IPS-15b (cell line): ENCODE data around the gene VAC14.
"Not testable (repeated sequence)": the region's sequence is repeated elsewhere in the genome, so short reads cannot be mapped to it uniquely, and the experiment has no call there.

Experiments used
- H3K27me3 ChIP-seq: one replicate; pipeline ENCODE4 v1.6.1; 2013; ENCODE audit warnings: low read length; ENCODE audit not compliant: control insufficient read depth, insufficient read depth
- H3K36me3 ChIP-seq: one replicate; pipeline ENCODE4 v1.6.1; 2013; ENCODE audit warnings: low read length; ENCODE audit not compliant: control insufficient read depth, insufficient read depth
- H3K4me1 ChIP-seq: one replicate; pipeline ENCODE4 v1.6.1; 2013; ENCODE audit warnings: mild to moderate bottlenecking, low read length; ENCODE audit not compliant: control insufficient read depth, insufficient read depth
- H3K4me3 ChIP-seq: one replicate; pipeline ENCODE4 v1.5.1; 2013; ENCODE audit warnings: low read depth, low read length
- H3K9ac ChIP-seq: one replicate; pipeline ENCODE4 v1.6.1; 2013; ENCODE audit warnings: low read depth, mild to moderate bottlenecking, low read length
- H3K9me3 ChIP-seq: one replicate; pipeline ENCODE4 v1.6.1; 2013; ENCODE audit warnings: mild to moderate bottlenecking, low read length; ENCODE audit not compliant: control insufficient read depth, insufficient read depth

Gene VAC14

GRCh38 chr16:70644763-70645597, 156.0 kb downstream of the VAC14 start:
- no peak overlapping the region for H3K4me3 ChIP-seq
- no peaks in the 10 kb centered on the region for H3K27me3 ChIP-seq
- peaks cover 3% of the 10 kb centered on the region for H3K9me3 ChIP-seq

GRCh38 chr16:70643264-70643663, 157.7 kb downstream of the VAC14 start:
- not testable (repeated sequence) for H3K4me1 ChIP-seq, H3K36me3 ChIP-seq, H3K27me3 ChIP-seq, H3K4me3 ChIP-seq, H3K9me3 ChIP-seq, H3K9ac ChIP-seq

More at GRCh38 chr16:70644763-70645597, 156.0 kb downstream of the VAC14 start:
- Histone ChIP-seq H3K36me3 (peaks cover 5% of the 10 kb centered on the region), H3K9ac (no peak overlapping the region), H3K4me1 (no peaks in the 10 kb centered on the region)

GRCh38 chr16:70642633-70643032, 158.3 kb downstream of the VAC14 start:
- Histone ChIP-seq H3K4me1 (no peaks in the 10 kb centered on the region), H3K4me3 (no peak overlapping the region), H3K36me3 (no peaks in the 10 kb centered on the region), H3K27me3 (no peaks in the 10 kb centered on the region), H3K9ac (no peak overlapping the region), H3K9me3 (no peaks in the 10 kb centered on the region)

- Histone ChIP-seq H3K4me3 (no peak overlapping the region), H3K36me3 (no peaks in the 10 kb centered on the region), H3K4me1 (peaks cover 4% of the 10 kb centered on the region), H3K9me3 (no peaks in the 10 kb centered on the region), H3K9ac (no peak overlapping the region), H3K27me3 (no peaks in the 10 kb centered on the region)
These were observed 161.9 kb downstream of the VAC14 start for GRCh38 chr16:70638814-70639792.
